Measurements from ENCODE around the gene RUBCN. TPM values are rescaled to one million over a fixed set of nuclear protein-coding genes. Genes with fewer than 3 reads are reported as not detected.

The RUBCN gene
- total RNA-seq, 1 experiment from 2014 or later = 25.6 TPM

GRCh38 chr3:197718891-197719290 lies 17.8 kb downstream of the RUBCN start:
- BruUV-seq (replicated peaks) = no TSS peak
- H3K27me3 ChIP-seq (replicated peaks; ENCODE audit: insufficient read depth, low read depth, low read length, poor library complexity) = no peaks in the 10 kb centered on the region
- peaks cover 5% of the 10 kb centered on the region for H3K36me3 ChIP-seq (ENCODE audit: insufficient read depth, low read length, poor library complexity, severe bottlenecking)
- no peak for DNase-seq (ENCODE audit: low spot score)
- no peak overlapping the region for H3K27ac ChIP-seq (ENCODE audit: low read depth, low read length, poor library complexity, severe bottlenecking)
- POLR2A ChIA-PET (ENCODE audit: low non-redundant PET) = no interaction called here
- no peaks in the 10 kb centered on the region for H3K4me1 ChIP-seq (ENCODE audit: insufficient read depth, low read length, poor library complexity, severe bottlenecking)
- CTCF ChIA-PET = no interaction called here
- intact Hi-C loops (cut with micrococcal nuclease; ENCODE audit: unreplicated experiment) = no loop called here
- H3K9me3 ChIP-seq (ENCODE audit: low read depth, low read length, poor library complexity, severe bottlenecking) = peaks cover 13% of the 10 kb centered on the region
- TF ChIP-seq, protein P1, sequence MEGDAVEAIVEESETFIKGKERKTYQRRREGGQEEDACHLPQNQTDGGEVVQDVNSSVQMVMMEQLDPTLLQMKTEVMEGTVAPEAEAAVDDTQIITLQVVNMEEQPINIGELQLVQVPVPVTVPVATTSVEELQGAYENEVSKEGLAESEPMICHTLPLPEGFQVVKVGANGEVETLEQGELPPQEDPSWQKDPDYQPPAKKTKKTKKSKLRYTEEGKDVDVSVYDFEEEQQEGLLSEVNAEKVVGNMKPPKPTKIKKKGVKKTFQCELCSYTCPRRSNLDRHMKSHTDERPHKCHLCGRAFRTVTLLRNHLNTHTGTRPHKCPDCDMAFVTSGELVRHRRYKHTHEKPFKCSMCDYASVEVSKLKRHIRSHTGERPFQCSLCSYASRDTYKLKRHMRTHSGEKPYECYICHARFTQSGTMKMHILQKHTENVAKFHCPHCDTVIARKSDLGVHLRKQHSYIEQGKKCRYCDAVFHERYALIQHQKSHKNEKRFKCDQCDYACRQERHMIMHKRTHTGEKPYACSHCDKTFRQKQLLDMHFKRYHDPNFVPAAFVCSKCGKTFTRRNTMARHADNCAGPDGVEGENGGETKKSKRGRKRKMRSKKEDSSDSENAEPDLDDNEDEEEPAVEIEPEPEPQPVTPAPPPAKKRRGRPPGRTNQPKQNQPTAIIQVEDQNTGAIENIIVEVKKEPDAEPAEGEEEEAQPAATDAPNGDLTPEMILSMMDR (conservative IDR thresholded peaks at IDR 0.05; ENCODE audit: low read depth, low read length) = no peak
- TF ChIP-seq EZH2 (IDR thresholded peaks at IDR 0.05; ENCODE audit: borderline replicate concordance, low read depth, low read length, poor library complexity, severe bottlenecking) = no peak
- no peak overlapping the region for H3K4me3 ChIP-seq (ENCODE audit: low read depth, low read length, poor library complexity, severe bottlenecking)

- H3K4me1 ChIP-seq (ENCODE audit: insufficient read depth, low read length, poor library complexity, severe bottlenecking) = peaks cover 12% of the 10 kb centered on the region
- TF ChIP-seq, protein P1 (conservative IDR thresholded peaks at IDR 0.05; ENCODE audit: low read depth, low read length) = no peak
- no peak for TF ChIP-seq EZH2 (IDR thresholded peaks at IDR 0.05; ENCODE audit: borderline replicate concordance, low read depth, low read length, poor library complexity, severe bottlenecking)
- no peak overlapping the region for H3K4me3 ChIP-seq (ENCODE audit: low read depth, low read length, poor library complexity, severe bottlenecking)
- intact Hi-C loops (cut with micrococcal nuclease; ENCODE audit: unreplicated experiment) = no loop called here
- BruUV-seq (replicated peaks) = no TSS peak
- no peaks in the 10 kb centered on the region for H3K27me3 ChIP-seq (replicated peaks; ENCODE audit: insufficient read depth, low read depth, low read length, poor library complexity)
- no peaks in the 10 kb centered on the region for H3K9me3 ChIP-seq (ENCODE audit: low read depth, low read length, poor library complexity, severe bottlenecking)
- no peak for DNase-seq (ENCODE audit: low spot score)
- ChIA-PET POLR2A (ENCODE audit: low non-redundant PET) (no interaction called here), CTCF (no interaction called here)
- no peaks in the 10 kb centered on the region for H3K36me3 ChIP-seq (ENCODE audit: insufficient read depth, low read length, poor library complexity, severe bottlenecking)
- peak overlapping the region; percentile 47 for H3K27ac ChIP-seq (ENCODE audit: low read depth, low read length, poor library complexity, severe bottlenecking)
Observed at GRCh38 chr3:197714251-197714650, 22.5 kb downstream of the RUBCN start.

- CTCF ChIA-PET = no interaction called here
- Histone ChIP-seq H3K36me3 (ENCODE audit: insufficient read depth, low read length, poor library complexity, severe bottlenecking) (no peaks in the 10 kb centered on the region), H3K27me3 (replicated peaks; ENCODE audit: insufficient read depth, low read depth, low read length, poor library complexity) (no peaks in the 10 kb centered on the region), H3K27ac (ENCODE audit: low read depth, low read length, poor library complexity, severe bottlenecking) (peak overlapping the region; percentile 82), H3K4me3 (ENCODE audit: low read depth, low read length, poor library complexity, severe bottlenecking) (no peak overlapping the region), H3K9me3 (ENCODE audit: low read depth, low read length, poor library complexity, severe bottlenecking) (no peaks in the 10 kb centered on the region), H3K4me1 (ENCODE audit: insufficient read depth, low read length, poor library complexity, severe bottlenecking) (peaks cover 12% of the 10 kb centered on the region)
- intact Hi-C loops (cut with micrococcal nuclease; ENCODE audit: unreplicated experiment) = no loop called here
- TF ChIP-seq, protein P1 (conservative IDR thresholded peaks at IDR 0.05; ENCODE audit: low read depth, low read length) = no peak
- TF ChIP-seq EZH2 (IDR thresholded peaks at IDR 0.05; ENCODE audit: borderline replicate concordance, low read depth, low read length, poor library complexity, severe bottlenecking) = no peak
- POLR2A ChIA-PET (ENCODE audit: low non-redundant PET) = no interaction called here
- no TSS peak for BruUV-seq (replicated peaks)
- no peak for DNase-seq (ENCODE audit: low spot score)
Observed at GRCh38 chr3:197713477-197713822, 23.3 kb downstream of the RUBCN start.
